Measurements from ENCODE around the gene CTNND1. TPM values are rescaled to one million over a fixed set of nuclear protein-coding genes. Genes with fewer than 3 reads are reported as not detected.

The CTNND1 gene
- total and polyA plus RNA-seq, 7 donors, result 66.0 to 132 (median 97.7) TPM

DNA sequence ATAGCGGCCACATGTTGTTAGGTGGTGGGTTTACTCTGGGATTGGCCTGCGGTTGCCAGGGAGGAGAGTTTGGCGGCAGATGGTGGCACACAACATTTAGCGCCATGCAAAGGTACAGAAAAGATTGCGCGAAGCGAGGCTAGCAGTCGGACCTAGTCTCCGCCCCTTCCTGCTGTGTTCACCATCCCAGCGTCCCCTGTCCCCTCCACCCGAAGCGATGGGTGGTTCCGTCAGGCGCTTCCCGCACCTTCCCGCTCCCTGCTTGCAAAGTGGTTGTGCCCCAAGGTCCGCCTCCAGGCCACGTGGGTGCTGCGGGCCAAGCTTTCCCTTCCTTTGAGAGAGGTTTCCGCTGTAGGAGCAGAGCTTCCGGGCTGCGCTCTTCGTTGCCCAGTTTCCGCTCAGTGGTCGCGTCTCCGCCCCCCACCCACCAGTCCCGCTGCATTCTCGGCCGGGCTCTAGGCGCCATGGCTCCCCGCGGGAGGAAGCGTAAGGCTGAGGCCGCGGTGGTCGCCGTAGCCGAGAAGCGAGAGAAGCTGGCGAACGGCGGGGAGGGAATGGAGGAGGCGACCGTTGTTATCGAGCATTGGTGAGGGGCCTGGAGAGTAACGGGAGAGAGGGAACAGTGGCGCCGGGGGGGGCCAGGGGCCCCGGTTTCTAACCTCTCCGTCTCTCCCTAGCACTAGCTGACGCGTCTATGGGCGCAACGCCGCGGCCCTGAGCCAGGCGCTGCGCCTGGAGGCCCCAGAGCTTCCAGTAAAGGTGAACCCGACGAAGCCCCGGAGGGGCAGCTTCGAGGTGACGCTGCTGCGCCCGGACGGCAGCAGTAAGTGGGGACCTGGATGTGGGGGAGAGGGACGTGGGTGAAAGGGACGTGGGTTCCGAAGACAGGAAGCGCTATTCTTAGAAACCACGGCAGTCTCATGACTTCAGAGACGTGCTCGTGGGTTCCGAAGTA is 20.2 kb upstream of the CTNND1 start, which contains the start of gene SELENOH:
SELENOH (plus strand) TSS at position 360 of the 955 bp plus-strand sequence; CDS start at position 465, 105 bp downstream.
- Histone ChIP-seq H3K36me3 (peaks cover 10 to 61% (median 28%) of the 10 kb centered on the region in 4 donors), H3K27me3 (no peaks in the 10 kb centered on the region), H3K4me3 (peak within 1 kb of the TSS; percentile 75 to 90 (median 88)), H3K4me1 (peaks cover 0 to 21% (median 17%) of the 10 kb centered on the region in 4 donors), H3K27ac (peak within 1 kb of the TSS; percentile 93 to 97 (median 96)), H3K9me3 (no peaks in the 10 kb centered on the region)
- intact Hi-C loops (cut with DNase I), result loop anchor here (2.0 kb wide), 4 partner anchors 21 to 73 kb away; partner anchors contain the start of genes MED19, TMX2 and ZDHHC5
- TF ChIP-seq, protein P1, sequence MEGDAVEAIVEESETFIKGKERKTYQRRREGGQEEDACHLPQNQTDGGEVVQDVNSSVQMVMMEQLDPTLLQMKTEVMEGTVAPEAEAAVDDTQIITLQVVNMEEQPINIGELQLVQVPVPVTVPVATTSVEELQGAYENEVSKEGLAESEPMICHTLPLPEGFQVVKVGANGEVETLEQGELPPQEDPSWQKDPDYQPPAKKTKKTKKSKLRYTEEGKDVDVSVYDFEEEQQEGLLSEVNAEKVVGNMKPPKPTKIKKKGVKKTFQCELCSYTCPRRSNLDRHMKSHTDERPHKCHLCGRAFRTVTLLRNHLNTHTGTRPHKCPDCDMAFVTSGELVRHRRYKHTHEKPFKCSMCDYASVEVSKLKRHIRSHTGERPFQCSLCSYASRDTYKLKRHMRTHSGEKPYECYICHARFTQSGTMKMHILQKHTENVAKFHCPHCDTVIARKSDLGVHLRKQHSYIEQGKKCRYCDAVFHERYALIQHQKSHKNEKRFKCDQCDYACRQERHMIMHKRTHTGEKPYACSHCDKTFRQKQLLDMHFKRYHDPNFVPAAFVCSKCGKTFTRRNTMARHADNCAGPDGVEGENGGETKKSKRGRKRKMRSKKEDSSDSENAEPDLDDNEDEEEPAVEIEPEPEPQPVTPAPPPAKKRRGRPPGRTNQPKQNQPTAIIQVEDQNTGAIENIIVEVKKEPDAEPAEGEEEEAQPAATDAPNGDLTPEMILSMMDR (IDR thresholded peaks at IDR 0.05), result no peak
- TF ChIP-seq POLR2A (IDR thresholded peaks at IDR 0.05), result peak; percentile 70 to 85
- TF ChIP-seq POLR2AphosphoS5 (IDR thresholded peaks at IDR 0.05), result peak; percentile 87 to 95 (median 92)
- peak in 1 of 4 donors; percentile 21 for TF ChIP-seq EP300 (IDR thresholded peaks at IDR 0.05)
- 0% methylated on average over 75 of the region's 75 CpGs for WGBS, 2 donors
- DNase-seq, result peak; percentile 99

DNA sequence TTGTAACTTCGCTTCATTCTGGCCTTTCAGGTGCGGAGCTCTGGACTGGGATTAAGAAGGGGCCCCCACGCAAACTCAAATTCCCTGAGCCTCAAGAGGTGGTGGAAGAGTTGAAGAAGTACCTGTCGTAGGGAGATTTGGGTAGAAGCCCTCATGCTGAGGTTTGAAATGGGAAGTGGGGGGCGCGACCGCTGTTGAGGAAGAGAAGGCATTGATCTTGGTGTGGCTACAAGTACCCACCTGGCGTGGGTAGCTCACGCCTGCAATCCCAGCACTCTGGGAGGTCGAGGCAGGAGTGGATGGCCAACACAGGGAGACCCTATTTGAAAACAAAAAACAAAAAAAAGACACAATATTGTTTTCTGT is 19.5 kb upstream of the CTNND1 start:
- no peak for DNase-seq
- Histone ChIP-seq H3K27me3 (no peaks in the 10 kb centered on the region), H3K9me3 (no peaks in the 10 kb centered on the region), H3K4me3 (peak overlapping the region; percentile 75 to 90 (median 88)), H3K4me1 (peaks cover 0 to 21% (median 17%) of the 10 kb centered on the region in 4 donors), H3K27ac (peak overlapping the region; percentile 93 to 97 (median 96)), H3K36me3 (peaks cover 10 to 61% (median 28%) of the 10 kb centered on the region in 4 donors)
- intact Hi-C loops (cut with DNase I), result loop anchor here (2.0 kb wide), 1 partner anchor 21 kb away; no protein-coding TSS in a partner anchor
- TF ChIP-seq POLR2AphosphoS5 (IDR thresholded peaks at IDR 0.05) (no peak), EP300 (IDR thresholded peaks at IDR 0.05) (no peak), POLR2A (IDR thresholded peaks at IDR 0.05) (no peak)
- TF ChIP-seq, protein P1 (IDR thresholded peaks at IDR 0.05), result no peak
- 2% methylated on average over 10 of the region's 10 CpGs for WGBS, 2 donors

DNA sequence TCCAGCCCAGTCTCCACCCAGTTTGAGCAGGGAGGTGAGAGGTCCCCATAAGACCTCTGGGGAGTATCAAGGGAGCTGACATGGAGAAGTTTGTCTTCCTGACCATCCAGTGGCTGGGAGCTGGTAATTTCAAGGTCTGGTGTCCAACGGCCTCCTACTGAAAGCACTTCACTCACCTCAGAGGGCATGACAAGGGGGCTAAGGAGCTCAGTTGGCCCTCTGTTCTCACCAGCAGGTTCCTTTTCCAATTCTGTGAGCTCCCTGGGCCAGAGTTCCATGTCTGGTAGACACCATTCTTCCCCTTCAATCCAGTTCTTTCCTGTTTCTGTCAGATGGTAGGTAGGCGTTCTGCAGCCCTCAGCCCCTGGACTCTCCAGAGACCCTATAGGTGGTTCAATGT is 17.2 kb upstream of the CTNND1 start:
- no peak overlapping the region for H3K4me3 ChIP-seq
- H3K36me3 ChIP-seq, result peaks cover 7 to 40% (median 19%) of the 10 kb centered on the region in 4 donors
- H3K27me3 ChIP-seq, result no peaks in the 10 kb centered on the region
- TF ChIP-seq EP300 (IDR thresholded peaks at IDR 0.05), result no peak
- TF ChIP-seq, protein P1 (IDR thresholded peaks at IDR 0.05), result no peak
- no peak for TF ChIP-seq POLR2A (IDR thresholded peaks at IDR 0.05)
- TF ChIP-seq POLR2AphosphoS5 (IDR thresholded peaks at IDR 0.05), result no peak
- DNase-seq, result no peak
- H3K27ac ChIP-seq, result no peak overlapping the region
- 84 to 92% methylated on average over 2 of the region's 2 CpGs for WGBS, 2 donors
- intact Hi-C loops (cut with DNase I), result no loop called here
- H3K9me3 ChIP-seq, result no peaks in the 10 kb centered on the region
- H3K4me1 ChIP-seq, result peaks cover 0 to 21% (median 17%) of the 10 kb centered on the region in 4 donors

DNA sequence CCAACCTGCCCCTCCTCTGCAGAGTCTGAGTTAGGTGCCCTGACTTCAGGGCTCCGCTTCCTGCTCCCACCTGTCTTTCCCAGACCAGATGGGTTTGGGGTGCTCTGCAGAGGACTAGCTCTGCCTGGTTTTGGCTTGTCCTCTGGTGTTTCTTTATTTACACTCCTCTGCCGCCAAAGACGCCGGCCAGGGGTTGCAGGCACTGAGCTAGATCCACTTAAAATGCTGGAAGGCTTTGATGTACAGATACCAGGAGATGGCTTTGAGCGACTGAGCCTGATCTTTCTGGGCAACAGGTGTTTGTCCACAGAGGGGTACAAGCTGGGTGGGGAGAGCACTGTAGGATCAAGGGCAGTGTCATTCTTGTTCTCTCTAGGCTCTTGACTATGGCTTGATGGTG is 16.4 kb upstream of the CTNND1 start:
- no peak overlapping the region for H3K27ac ChIP-seq
- 93% methylated on average over 5 of the region's 5 CpGs for WGBS, 2 donors
- intact Hi-C loops (cut with DNase I), result no loop called here
- H3K4me1 ChIP-seq, result peaks cover 0 to 21% (median 17%) of the 10 kb centered on the region in 4 donors
- TF ChIP-seq POLR2AphosphoS5 (IDR thresholded peaks at IDR 0.05), result no peak
- no peak for TF ChIP-seq POLR2A (IDR thresholded peaks at IDR 0.05)
- no peak for TF ChIP-seq EP300 (IDR thresholded peaks at IDR 0.05)
- TF ChIP-seq, protein P1 (IDR thresholded peaks at IDR 0.05), result no peak
- no peaks in the 10 kb centered on the region for H3K9me3 ChIP-seq
- no peak overlapping the region for H3K4me3 ChIP-seq
- no peak for DNase-seq
- no peaks in the 10 kb centered on the region for H3K27me3 ChIP-seq
- H3K36me3 ChIP-seq, result peaks cover 7 to 34% (median 19%) of the 10 kb centered on the region in 4 donors

Measured in sigmoid colon (tissue), 7 donors.